Stimulated activated CD8-positive, alpha-beta memory T cell treated with anti-CD3 and anti-CD28 coated beads, Interleukin-15, amount 100 ng/mL, for 48 hours (primary cell): ENCODE results near the gene POMGNT2.

ENCODE experiments used
- DNase-seq, 2 donors: peaks; one replicate each; pipeline ENCODE4 v3.0.0-alpha.2; 2020; ENCODE audit warnings: low read depth in 2 of 2

Gene POMGNT2

GRCh38 chr3:43102773-43103480 lies 3.0 kb downstream of the POMGNT2 start:
- no peak for DNase-seq

GRCh38 chr3:43098761-43099160 lies 7.1 kb downstream of the POMGNT2 start:
- DNase-seq = no peak

GRCh38 chr3:43097400-43098080 lies 8.3 kb downstream of the POMGNT2 start:
- no peak for DNase-seq

- DNase-seq = no peak
Observed at GRCh38 chr3:43096761-43097160, 9.1 kb downstream of the POMGNT2 start.

GRCh38 chr3:43095370-43095769 lies 10.5 kb downstream of the POMGNT2 start:
- DNase-seq = no peak

GRCh38 chr3:43094851-43095250 lies 11.0 kb downstream of the POMGNT2 start:
- no peak for DNase-seq

GRCh38 chr3:43094381-43094780 lies 11.5 kb downstream of the POMGNT2 start:
- no peak for DNase-seq

- no peak for DNase-seq
Observed at GRCh38 chr3:43093974-43094373, 11.9 kb downstream of the POMGNT2 start.

GRCh38 chr3:43093006-43093405 lies 12.9 kb downstream of the POMGNT2 start:
- DNase-seq = no peak

- no peak for DNase-seq
Observed at GRCh38 chr3:43091481-43091880, 14.4 kb downstream of the POMGNT2 start.

GRCh38 chr3:43090238-43090637 lies 15.6 kb downstream of the POMGNT2 start:
- DNase-seq = no peak

GRCh38 chr3:43089081-43089480 lies 16.8 kb downstream of the POMGNT2 start:
- no peak for DNase-seq

GRCh38 chr3:43087249-43087776 lies 18.6 kb downstream of the POMGNT2 start:
- no peak for DNase-seq

- DNase-seq = no peak
Observed at GRCh38 chr3:43086460-43087165, 19.3 kb downstream of the POMGNT2 start.

- no peak for DNase-seq
Observed at GRCh38 chr3:43082457-43082856, 23.4 kb downstream of the POMGNT2 start.

- DNase-seq = no peak
Observed at GRCh38 chr3:43081796-43082195, 24.1 kb downstream of the POMGNT2 start.

- DNase-seq = no peak
Observed at GRCh38 chr3:43080726-43081568, 24.9 kb downstream of the POMGNT2 start.

- DNase-seq = no peak
Observed at GRCh38 chr3:43079536-43080332, 26.1 kb downstream of the POMGNT2 start.

GRCh38 chr3:43077707-43078106 lies 28.2 kb downstream of the POMGNT2 start:
- no peak for DNase-seq

- no peak for DNase-seq
Observed at GRCh38 chr3:43077261-43077660, 28.6 kb downstream of the POMGNT2 start.

GRCh38 chr3:43076857-43077256 lies 29.0 kb downstream of the POMGNT2 start:
- no peak for DNase-seq
